Effector memory CD8-positive, alpha-beta T cell (primary cell): Measurements from ENCODE around the gene WDFY2.
"Not testable (repeated sequence)": the region's sequence is repeated elsewhere in the genome, so short reads cannot be mapped to it uniquely, and the experiment has no call there.

Source experiments
- ATAC-seq: fragments of 150-1000 bp; cut with Tn5 transposase; replicated peaks from 2 replicates; pipeline ENCODE4 v1.10.0; 2021; ENCODE audit warnings: mild to moderate bottlenecking, moderate library complexity
- DNase-seq, 3 experiments: peaks; one replicate each; pipeline ENCODE4 v3.0.0; 2021
- H3K27ac Mint-ChIP-seq, 2 donors: one replicate each; pipeline ENCODE4 v1.8.0; 2022; ENCODE audit warnings: mild to moderate bottlenecking in 2 of 2, mixed read lengths in 2 of 2, moderate library complexity in 2 of 2
- H3K27me3 Mint-ChIP-seq, 2 donors: one replicate each; pipeline ENCODE4 v1.8.0; 2022; ENCODE audit warnings: mixed read lengths in 2 of 2
- H3K36me3 Mint-ChIP-seq: one replicate; pipeline ENCODE4 v1.8.0; 2022; ENCODE audit warnings: mild to moderate bottlenecking, moderate library complexity, mixed read lengths; ENCODE audit not compliant: insufficient read depth
- H3K4me1 Mint-ChIP-seq, 2 donors: one replicate each; pipeline ENCODE4 v1.8.0; 2022; ENCODE audit warnings: low read depth in 2 of 2, mixed read lengths in 2 of 2
- H3K4me3 Mint-ChIP-seq, 2 donors: one replicate each; pipeline ENCODE4 v1.8.0; 2022; ENCODE audit warnings: mild to moderate bottlenecking in 2 of 2, mixed read lengths in 2 of 2, moderate library complexity in 2 of 2
- H3K9me3 Mint-ChIP-seq, 2 donors: one replicate each; pipeline ENCODE4 v1.8.0; 2022; ENCODE audit warnings: mixed read lengths in 2 of 2

Gene WDFY2

GRCh38 chr13:51581148-51581820, 3.0 kb upstream of the WDFY2 start:
- DNase-seq (no peak), ATAC-seq (no peak)
- Mint-ChIP-seq H3K27ac (no peak overlapping the region), H3K4me1 (peaks cover 9 to 11% of the 10 kb centered on the region in 2 donors), H3K36me3 (peaks cover 14% of the 10 kb centered on the region), H3K4me3 (no peak overlapping the region), H3K9me3 (no peaks in the 10 kb centered on the region), H3K27me3 (no peaks in the 10 kb centered on the region)

DNA sequence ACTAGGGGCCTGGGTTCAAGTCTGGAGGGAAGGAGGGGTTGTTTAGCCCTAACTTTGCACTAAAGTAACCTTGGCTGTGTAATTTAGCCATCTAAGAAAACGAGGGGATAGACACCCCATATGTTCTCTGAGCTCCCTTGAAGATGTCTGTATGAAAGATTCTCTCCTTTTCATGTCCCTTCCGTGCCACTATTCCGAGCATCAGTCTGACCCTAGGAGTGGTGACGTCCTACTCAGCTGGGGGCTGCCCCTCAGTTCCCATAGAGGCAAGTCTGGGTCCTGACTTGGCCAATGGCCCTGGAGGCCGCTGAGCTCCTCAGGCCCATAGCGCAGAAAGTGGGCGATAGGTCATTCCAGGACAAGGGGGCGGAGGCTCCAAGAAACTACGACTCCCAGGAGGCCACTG, 790 bp upstream of the WDFY2 start:
- Mint-ChIP-seq H3K36me3 (peaks cover 14% of the 10 kb centered on the region), H3K27me3 (no peaks in the 10 kb centered on the region), H3K9me3 (no peaks in the 10 kb centered on the region), H3K4me1 (peaks cover 15 to 16% of the 10 kb centered on the region in 2 donors), H3K27ac (peak overlapping the region; percentile 92 to 94), H3K4me3 (peak overlapping the region; percentile 90 to 91)
- no peak for DNase-seq
- ATAC-seq, result no peak

DNA sequence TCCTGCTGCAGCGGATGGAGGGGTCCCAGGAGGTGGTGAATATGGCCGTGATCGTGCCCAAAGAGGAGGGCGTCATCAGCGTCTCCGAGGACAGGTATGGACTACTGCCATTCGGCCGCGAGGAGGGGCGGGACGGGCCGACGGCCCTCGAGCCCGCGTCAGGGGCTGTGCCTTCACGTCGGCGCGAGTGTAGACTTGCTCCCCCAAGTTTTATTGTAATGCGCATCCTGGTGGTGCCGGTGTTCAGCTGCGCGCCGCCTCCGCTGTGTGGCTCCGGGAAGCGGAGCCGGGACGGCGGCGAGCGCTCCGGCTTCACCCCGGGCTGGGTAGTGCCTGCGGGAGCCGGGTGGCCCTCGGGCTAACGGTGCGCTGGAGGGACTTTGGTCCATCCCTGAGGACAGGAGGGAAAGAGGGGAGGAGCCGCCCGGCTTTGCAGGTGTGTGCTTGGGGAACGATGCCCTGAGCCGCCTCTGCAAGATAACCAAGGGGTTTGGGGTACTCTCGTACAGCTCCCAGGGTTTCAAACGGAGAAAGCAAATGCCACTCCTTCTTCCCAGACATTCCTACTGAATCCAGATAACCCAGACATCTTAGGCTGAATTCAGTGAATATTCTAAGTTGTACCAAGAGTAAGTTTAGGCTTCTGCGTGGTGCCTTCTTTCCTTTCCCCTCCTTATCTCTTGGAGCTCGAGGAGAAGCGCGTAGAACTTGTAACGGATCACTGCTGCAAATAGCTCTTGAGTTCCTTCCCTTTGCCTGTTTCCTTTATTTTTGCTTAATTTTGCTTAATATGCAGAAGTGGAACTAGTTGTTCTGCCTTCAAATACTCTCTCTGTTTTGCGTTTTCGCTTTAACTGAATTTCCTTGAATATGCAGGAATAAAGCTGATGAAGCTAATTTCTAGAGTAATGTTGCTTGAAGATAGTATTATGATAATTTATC, 740 bp downstream of the WDFY2 start:
- H3K4me3 Mint-ChIP-seq, result peak overlapping the region; percentile 90 to 91
- no peaks in the 10 kb centered on the region for H3K27me3 Mint-ChIP-seq
- H3K4me1 Mint-ChIP-seq, result peaks cover 15 to 19% of the 10 kb centered on the region in 2 donors
- DNase-seq, result peak; percentile 64 to 68 (median 66)
- peak; percentile 55 for ATAC-seq
- H3K27ac Mint-ChIP-seq, result peak overlapping the region; percentile 92 to 94
- no peaks in the 10 kb centered on the region for H3K9me3 Mint-ChIP-seq
- H3K36me3 Mint-ChIP-seq, result peaks cover 18% of the 10 kb centered on the region

GRCh38 chr13:51585696-51586095, 1.4 kb downstream of the WDFY2 start:
- Mint-ChIP-seq H3K4me3 (peak overlapping the region; percentile 90 to 91), H3K9me3 (no peaks in the 10 kb centered on the region), H3K4me1 (peaks cover 21 to 23% of the 10 kb centered on the region in 2 donors)

DNA sequence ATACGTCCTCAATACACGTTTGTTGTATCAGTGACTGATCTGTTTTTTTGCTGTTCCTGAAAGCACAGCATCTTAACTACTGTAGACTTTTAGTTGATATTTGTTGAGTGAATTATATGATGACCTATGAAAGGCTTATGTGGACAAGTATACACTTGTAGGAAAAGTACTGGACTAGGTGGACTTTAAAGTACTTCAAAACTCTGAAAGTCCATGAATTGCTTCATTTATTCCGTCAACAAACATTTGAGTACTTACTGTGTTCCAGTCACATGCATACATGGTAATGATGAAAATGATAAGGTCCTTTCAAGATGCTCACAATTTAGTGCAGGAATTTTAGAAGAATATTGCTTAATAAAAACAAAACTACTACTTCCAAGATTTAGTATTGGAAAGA, 3.1 kb downstream of the WDFY2 start:
- no peaks in the 10 kb centered on the region for H3K9me3 Mint-ChIP-seq
- no peak for DNase-seq
- ATAC-seq, result no peak
- H3K27me3 Mint-ChIP-seq, result no peaks in the 10 kb centered on the region
- H3K27ac Mint-ChIP-seq, result no peak overlapping the region
- no peak overlapping the region for H3K4me3 Mint-ChIP-seq
- peaks cover 21 to 23% of the 10 kb centered on the region in 2 donors for H3K4me1 Mint-ChIP-seq
- peaks cover 24% of the 10 kb centered on the region for H3K36me3 Mint-ChIP-seq

More at GRCh38 chr13:51585696-51586095, 1.4 kb downstream of the WDFY2 start:
- ATAC-seq, result no peak
- H3K27ac Mint-ChIP-seq, result peak overlapping the region in 1 of 2 donors; percentile 94
- DNase-seq, result no peak
- H3K27me3 Mint-ChIP-seq, result no peaks in the 10 kb centered on the region
- H3K36me3 Mint-ChIP-seq, result peaks cover 18% of the 10 kb centered on the region

- DNase-seq (no peak), ATAC-seq (no peak)
- H3K9me3 Mint-ChIP-seq, result no peaks in the 10 kb centered on the region
- H3K4me3 Mint-ChIP-seq, result no peak overlapping the region
- H3K4me1 Mint-ChIP-seq, result peaks cover 21 to 22% of the 10 kb centered on the region in 2 donors
- no peaks in the 10 kb centered on the region for H3K27me3 Mint-ChIP-seq
- peak overlapping the region in 1 of 2 donors; percentile 47 for H3K27ac Mint-ChIP-seq
- H3K36me3 Mint-ChIP-seq, result peaks cover 24% of the 10 kb centered on the region
Measured at GRCh38 chr13:51588406-51588949, 4.2 kb downstream of the WDFY2 start.

DNA sequence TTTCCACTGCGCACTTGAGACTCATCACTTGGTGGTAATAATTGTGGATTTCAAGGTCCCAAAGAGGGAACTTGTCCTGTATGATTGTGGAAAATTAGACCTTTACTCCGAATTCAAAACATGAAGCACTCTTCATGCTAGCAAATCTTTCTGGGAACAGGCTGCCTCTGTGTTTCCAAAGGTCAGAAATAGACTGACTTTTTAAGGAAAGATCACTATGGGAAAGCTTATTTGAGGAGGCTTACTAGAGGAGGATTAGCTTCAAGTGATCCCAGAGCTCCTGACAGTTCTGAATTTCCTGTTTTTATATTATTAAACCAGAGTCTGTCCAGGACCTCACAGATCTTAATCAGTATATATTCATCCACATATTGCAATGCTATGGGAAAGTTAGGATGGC, 5.5 kb downstream of the WDFY2 start:
- H3K4me3 Mint-ChIP-seq, result no peak overlapping the region
- no peaks in the 10 kb centered on the region for H3K27me3 Mint-ChIP-seq
- ATAC-seq, result no peak

DNA sequence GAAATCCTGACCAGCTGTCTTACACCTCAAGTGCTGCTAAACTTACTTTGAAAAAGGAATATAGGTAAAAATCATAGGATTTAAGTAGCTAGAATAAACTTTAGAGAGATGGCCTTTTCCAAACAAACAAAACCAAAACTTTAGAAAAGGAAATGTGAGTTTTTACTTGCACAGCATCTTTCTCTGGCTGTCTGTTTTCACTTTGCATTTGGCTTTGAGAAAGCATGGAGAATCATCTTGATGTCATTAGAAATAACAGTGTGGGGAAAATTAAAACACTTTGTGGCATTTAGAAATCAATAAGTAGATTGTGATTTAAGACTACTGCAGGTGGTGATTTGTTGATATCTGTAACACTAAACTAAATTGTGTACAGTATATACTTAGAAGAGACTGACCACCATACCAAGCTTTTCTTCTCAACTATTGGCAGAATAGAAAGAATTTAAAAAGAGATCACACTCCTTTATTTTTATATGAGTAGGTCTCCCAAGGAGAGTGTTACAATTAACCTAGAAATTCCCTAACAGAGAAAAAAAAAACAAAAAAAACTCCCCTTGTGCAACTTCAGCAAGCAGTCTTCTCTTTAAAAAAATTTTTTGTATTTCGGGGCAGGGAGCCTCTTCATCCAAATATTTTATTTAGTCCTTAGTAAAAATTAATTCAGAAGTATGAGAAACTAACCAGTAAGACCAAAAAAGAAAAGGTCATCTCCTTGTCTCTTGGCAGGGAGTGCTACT, 6.1 kb downstream of the WDFY2 start:
- Mint-ChIP-seq H3K4me3 (no peak overlapping the region), H3K27me3 (no peaks in the 10 kb centered on the region), H3K27ac (no peak overlapping the region), H3K9me3 (no peaks in the 10 kb centered on the region), H3K36me3 (peaks cover 14% of the 10 kb centered on the region), H3K4me1 (peaks cover 15 to 23% of the 10 kb centered on the region in 2 donors)
- ATAC-seq (no peak), DNase-seq (no peak)

More for the DNA sequence above, 5.5 kb downstream of the WDFY2 start:
- no peak for DNase-seq
- H3K27ac Mint-ChIP-seq, result no peak overlapping the region
- peaks cover 18% of the 10 kb centered on the region for H3K36me3 Mint-ChIP-seq
- H3K4me1 Mint-ChIP-seq, result peaks cover 20% of the 10 kb centered on the region in 2 donors
- no peaks in the 10 kb centered on the region for H3K9me3 Mint-ChIP-seq

DNA sequence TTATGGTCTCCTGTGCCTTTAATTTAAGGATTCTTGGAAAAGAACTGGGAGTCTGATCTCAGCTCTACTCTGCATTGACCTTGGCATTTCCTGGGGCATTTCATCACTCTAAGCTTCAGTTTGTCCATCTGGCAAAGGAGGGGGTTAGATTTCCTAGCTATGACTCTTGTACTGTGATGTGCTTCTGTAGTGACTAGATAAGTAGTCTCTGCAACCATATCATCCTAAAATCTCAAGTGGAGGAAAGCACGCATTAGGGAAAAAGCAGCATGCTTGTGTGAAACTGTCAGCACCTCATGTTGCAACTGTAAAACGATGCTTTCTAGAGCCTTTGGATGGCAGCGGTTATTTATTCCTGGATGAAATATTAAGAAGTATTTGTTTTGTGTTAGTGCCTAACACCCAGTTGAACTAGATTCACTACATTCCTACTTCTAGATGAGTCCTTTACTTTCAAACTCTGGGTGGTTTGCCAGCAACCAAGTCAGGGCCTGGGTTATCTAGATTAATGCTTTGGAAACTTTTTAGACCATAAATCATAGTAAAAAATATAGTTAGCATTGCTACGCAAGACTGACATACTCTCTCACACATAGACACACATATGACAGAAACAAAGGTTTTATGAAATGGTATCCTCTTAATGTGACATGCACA, 6.8 kb downstream of the WDFY2 start:
- Mint-ChIP-seq H3K9me3 (no peaks in the 10 kb centered on the region), H3K36me3 (peaks cover 14% of the 10 kb centered on the region), H3K27me3 (no peaks in the 10 kb centered on the region), H3K27ac (no peak overlapping the region), H3K4me3 (no peak overlapping the region), H3K4me1 (peaks cover 10 to 19% of the 10 kb centered on the region in 2 donors)
- ATAC-seq (no peak), DNase-seq (no peak)

GRCh38 chr13:51591938-51592337, 7.7 kb downstream of the WDFY2 start:
- H3K27ac Mint-ChIP-seq, H3K9me3 Mint-ChIP-seq, ATAC-seq, H3K27me3 Mint-ChIP-seq, DNase-seq, H3K4me3 Mint-ChIP-seq: not testable (repeated sequence)
- H3K4me1 Mint-ChIP-seq, result peaks cover 10 to 24% of the 10 kb centered on the region in 2 donors
- peaks cover 14% of the 10 kb centered on the region for H3K36me3 Mint-ChIP-seq

GRCh38 chr13:51594432-51594831, 10.2 kb downstream of the WDFY2 start:
- peak overlapping the region in 1 of 2 donors; percentile 51 for H3K27ac Mint-ChIP-seq
- no peak overlapping the region for H3K4me3 Mint-ChIP-seq
- DNase-seq, result no peak
- no peak for ATAC-seq
- H3K4me1 Mint-ChIP-seq, result peaks cover 6 to 19% of the 10 kb centered on the region in 2 donors
- peaks cover 13% of the 10 kb centered on the region for H3K36me3 Mint-ChIP-seq
- no peaks in the 10 kb centered on the region for H3K27me3 Mint-ChIP-seq
- H3K9me3 Mint-ChIP-seq, result no peaks in the 10 kb centered on the region

DNA sequence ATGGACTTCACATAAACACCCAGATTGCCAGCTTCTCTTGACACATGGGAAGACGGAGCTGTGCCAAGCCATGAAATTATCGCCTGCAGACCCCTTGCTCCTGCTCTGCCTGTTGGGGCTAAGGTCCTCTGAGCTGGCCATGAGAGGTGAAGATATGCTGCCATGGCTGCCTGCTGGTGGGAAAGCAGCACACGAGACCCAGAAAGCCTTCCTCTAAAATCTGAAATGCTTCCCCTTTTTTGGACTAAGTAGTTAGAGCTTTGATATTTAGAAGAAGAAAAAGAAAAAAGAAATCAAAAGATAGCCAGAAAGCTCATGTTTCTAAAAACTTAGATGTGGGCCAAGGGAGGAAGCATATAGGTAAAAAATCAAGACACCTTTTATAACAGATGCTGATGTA, 11.2 kb downstream of the WDFY2 start:
- H3K4me1 Mint-ChIP-seq, result peaks cover 7 to 21% of the 10 kb centered on the region in 2 donors
- H3K27me3 Mint-ChIP-seq, result no peaks in the 10 kb centered on the region
- H3K27ac Mint-ChIP-seq, result no peak overlapping the region
- no peaks in the 10 kb centered on the region for H3K9me3 Mint-ChIP-seq
- H3K4me3 Mint-ChIP-seq, result no peak overlapping the region
- H3K36me3 Mint-ChIP-seq, result peaks cover 13% of the 10 kb centered on the region
- ATAC-seq (no peak), DNase-seq (no peak)
